BE2C (cell line): ENCODE results near the gene INHBA.

Experiments
- DNase-seq: peaks from one replicate; pipeline ENCODE4 v3.0.0-alpha.2; 2020
- H3K27me3 ChIP-seq: fragments of 250-450 bp; sonication (Bioruptor Pico); 2 replicates; pipeline ENCODE4 v1.5.1; 2020; ENCODE audit warnings: mild to moderate bottlenecking
- H3K36me3 ChIP-seq: fragments of 250-450 bp; sonication (Bioruptor Pico); 2 replicates; pipeline ENCODE4 v1.5.1; 2020; ENCODE audit warnings: mild to moderate bottlenecking
- H3K4me1 ChIP-seq: fragments of 250-450 bp; sonication (Bioruptor Pico); 2 replicates; pipeline ENCODE4 v1.5.1; 2020
- H3K4me3 ChIP-seq: 2 replicates; pipeline ENCODE4 v1.5.1; 2011; ENCODE audit warnings: low read depth, low read length
- H3K9me3 ChIP-seq: fragments of 250-450 bp; sonication (Bioruptor Pico); 2 replicates; pipeline ENCODE4 v1.5.1; 2020
- CTCF ChIP-seq: IDR thresholded peaks from 2 replicates; pipeline ENCODE4 v1.5.1; 2012; ENCODE audit warnings: mild to moderate bottlenecking, low read depth, low read length

Gene INHBA

GRCh38 chr7:41648501-41648900, 54.4 kb downstream of the INHBA start:
- Histone ChIP-seq H3K36me3 (no peaks in the 10 kb centered on the region), H3K9me3 (no peaks in the 10 kb centered on the region), H3K4me1 (no peaks in the 10 kb centered on the region), H3K4me3 (no peak overlapping the region), H3K27me3 (no peaks in the 10 kb centered on the region; the same call in 1 of the 2 replicates)
- DNase-seq = no peak
- no peak for TF ChIP-seq CTCF

- Histone ChIP-seq H3K4me1 (no peaks in the 10 kb centered on the region), H3K27me3 (no peaks in the 10 kb centered on the region), H3K4me3 (no peak overlapping the region), H3K36me3 (no peaks in the 10 kb centered on the region), H3K9me3 (no peaks in the 10 kb centered on the region)
- no peak for TF ChIP-seq CTCF
- DNase-seq = no peak
Measured at GRCh38 chr7:41643616-41644015, 59.3 kb downstream of the INHBA start.

GRCh38 chr7:41641665-41642014, 61.2 kb downstream of the INHBA start:
- no peaks in the 10 kb centered on the region for H3K36me3 ChIP-seq
- no peak for TF ChIP-seq CTCF
- H3K4me3 ChIP-seq = no peak overlapping the region
- no peaks in the 10 kb centered on the region for H3K9me3 ChIP-seq
- H3K27me3 ChIP-seq = no peaks in the 10 kb centered on the region
- H3K4me1 ChIP-seq = no peaks in the 10 kb centered on the region
- DNase-seq = no peak

- Histone ChIP-seq H3K4me3 (no peak overlapping the region), H3K36me3 (no peaks in the 10 kb centered on the region), H3K9me3 (no peaks in the 10 kb centered on the region), H3K27me3 (no peaks in the 10 kb centered on the region), H3K4me1 (no peaks in the 10 kb centered on the region)
- no peak for DNase-seq
- TF ChIP-seq CTCF = no peak
Measured at GRCh38 chr7:41641011-41641664, 61.8 kb downstream of the INHBA start.

GRCh38 chr7:41640487-41640886, 62.4 kb downstream of the INHBA start:
- no peak for DNase-seq
- Histone ChIP-seq H3K9me3 (no peaks in the 10 kb centered on the region), H3K4me3 (no peak overlapping the region), H3K27me3 (no peaks in the 10 kb centered on the region), H3K36me3 (no peaks in the 10 kb centered on the region), H3K4me1 (no peaks in the 10 kb centered on the region)
- TF ChIP-seq CTCF = no peak

GRCh38 chr7:41637049-41637448, 65.8 kb downstream of the INHBA start:
- H3K9me3 ChIP-seq = no peaks in the 10 kb centered on the region
- H3K27me3 ChIP-seq = no peaks in the 10 kb centered on the region
- no peaks in the 10 kb centered on the region for H3K4me1 ChIP-seq
- no peaks in the 10 kb centered on the region for H3K36me3 ChIP-seq
- H3K4me3 ChIP-seq = no peak overlapping the region
- TF ChIP-seq CTCF = no peak
- DNase-seq = no peak
